Immature natural killer cell (primary cell): ENCODE data around the gene TEKT1. TPM values are rescaled to one million over a fixed set of nuclear protein-coding genes. Genes with fewer than 3 reads are reported as not detected.

Experiments used
- polyA plus RNA-seq, 3 donors: library from polyadenylated mRNA; unstranded; fragments of 300-500 nt; fragmentation: Illumina TruSeq; gene quantifications; one replicate each; pipeline ENCODE4 v1.2.3, GENCODE V29; 2021

The TEKT1 gene
- polyA plus RNA-seq, 3 donors from 2014 or later = not detected

Other genes with a start within 250 kb of the TEKT1 start
- gene KIAA0753, start 191.0 kb downstream of the TEKT1 start, polyA plus RNA-seq = 1 to 10 TPM in 2 of 3 donors, under 1 TPM in 1; 0.19 to 2.0 (median 1.1) TPM
- 100 to 1,000 TPM in 2 of 3 donors, 10 to 100 TPM in 1; 79.2 to 111 (median 107) TPM for gene TXNDC17, start 190.7 kb downstream of the TEKT1 start, polyA plus RNA-seq
- 10 to 100 TPM; 34.0 to 50.8 (median 34.4) TPM for gene MED31, start 180.1 kb downstream of the TEKT1 start, polyA plus RNA-seq
- gene C17orf100, start 180.0 kb downstream of the TEKT1 start, polyA plus RNA-seq = 1 to 10 TPM in 2 of 3 donors, not detected in 1; 1.7 to 5.2 TPM
- gene SLC13A5, start 118.4 kb downstream of the TEKT1 start, polyA plus RNA-seq = not detected
- gene XAF1, start 75.7 kb downstream of the TEKT1 start, polyA plus RNA-seq = 10 to 100 TPM in 2 of 3 donors, 1 to 10 TPM in 1; 9.7 to 79.6 (median 39.2) TPM
- gene FBXO39, start 55.5 kb downstream of the TEKT1 start, polyA plus RNA-seq = not detected
- under 1 TPM; 0.24 to 0.92 (median 0.83) TPM for gene ALOX12, start 164.3 kb upstream of the TEKT1 start, polyA plus RNA-seq
- gene RNASEK, start 180.9 kb upstream of the TEKT1 start, polyA plus RNA-seq = 100 to 1,000 TPM; 449 to 922 (median 670) TPM
- under 1 TPM in 1 of 3 donors, not detected in 2; 0.10 TPM for gene BCL6B, start 191.3 kb upstream of the TEKT1 start, polyA plus RNA-seq
- gene SLC16A13, start 204.3 kb upstream of the TEKT1 start, polyA plus RNA-seq = 1 to 10 TPM in 2 of 3 donors, under 1 TPM in 1; 0.49 to 2.6 (median 2.1) TPM
- 1 to 10 TPM; 1.2 to 3.9 (median 3.1) TPM for gene SLC16A11, start 212.4 kb upstream of the TEKT1 start, polyA plus RNA-seq
- gene CLEC10A, start 248.5 kb upstream of the TEKT1 start, polyA plus RNA-seq = 10 to 100 TPM in 2 of 3 donors, under 1 TPM in 1; 0.72 to 13.5 (median 11.7) TPM